Cerebellar cortex (tissue), 1 donor: ENCODE results near the gene NSA2.
"Not testable (repeated sequence)": the region's sequence is repeated elsewhere in the genome, so short reads cannot be mapped to it uniquely, and the experiment has no call there.

Source experiments
- DNase-seq: peaks from one replicate; pipeline ENCODE4 v3.0.0-alpha.2; 2015; ENCODE audit warnings: low spot score

The NSA2 gene

GRCh38 chr5:74766849-74767578 lies at the start of gene NSA2, which contains the start of gene GFM2:
TSS of gene NSA2 (plus strand) at chr5:74767249. CDS start at chr5:74767361, 112 bp downstream.
TSS of gene GFM2 (minus strand) at chr5:74767117. CDS start at chr5:74763742, 3,375 bp downstream.
- peak; percentile 95 for DNase-seq

GRCh38 chr5:74717596-74717995 lies 49.5 kb upstream of the NSA2 start:
- no peak for DNase-seq

- DNase-seq: no peak
Measured at GRCh38 chr5:74722271-74722670, 44.8 kb upstream of the NSA2 start.

GRCh38 chr5:74725331-74725730 lies 41.7 kb upstream of the NSA2 start:
- no peak for DNase-seq

- DNase-seq: no peak
Measured at GRCh38 chr5:74736759-74737158, 30.3 kb upstream of the NSA2 start.

- DNase-seq: no peak
Measured at GRCh38 chr5:74738406-74738805, 28.6 kb upstream of the NSA2 start.

- DNase-seq: not testable (repeated sequence)
Measured at GRCh38 chr5:74748742-74749141, 18.3 kb upstream of the NSA2 start.

- no peak for DNase-seq
Measured at GRCh38 chr5:74761241-74761640, 5.8 kb upstream of the NSA2 start.

- no peak for DNase-seq
Measured at GRCh38 chr5:74762599-74762998, 4.5 kb upstream of the NSA2 start.

- no peak for DNase-seq
Measured at GRCh38 chr5:74763504-74763903, 3.5 kb upstream of the NSA2 start.

- DNase-seq: no peak
Measured at GRCh38 chr5:74765201-74765600, 1.8 kb upstream of the NSA2 start.

GRCh38 chr5:74765929-74766328 lies 1.1 kb upstream of the NSA2 start:
- no peak for DNase-seq

- no peak for DNase-seq
Measured at GRCh38 chr5:74766418-74766848, 616 bp upstream of the NSA2 start.

- DNase-seq: peak; percentile 79
Measured at GRCh38 chr5:74767579-74767913, 497 bp downstream of the NSA2 start.

- DNase-seq: no peak
Measured at GRCh38 chr5:74772359-74772758, 5.3 kb downstream of the NSA2 start.

- no peak for DNase-seq
Measured at GRCh38 chr5:74778609-74779008, 11.6 kb downstream of the NSA2 start.

GRCh38 chr5:74786851-74787250 lies 19.8 kb downstream of the NSA2 start:
- DNase-seq: no peak

GRCh38 chr5:74787424-74787823 lies 20.4 kb downstream of the NSA2 start:
- no peak for DNase-seq

- DNase-seq: not testable (repeated sequence)
Measured at GRCh38 chr5:74791669-74792068, 24.6 kb downstream of the NSA2 start.

GRCh38 chr5:74798977-74799911 lies 32.2 kb downstream of the NSA2 start:
- no peak for DNase-seq

GRCh38 chr5:74801197-74801596 lies 34.1 kb downstream of the NSA2 start:
- DNase-seq: no peak

- DNase-seq: no peak
Measured at GRCh38 chr5:74801941-74802340, 34.9 kb downstream of the NSA2 start.

GRCh38 chr5:74810915-74811314 lies 43.9 kb downstream of the NSA2 start:
- DNase-seq: no peak
